Stimulated activated CD4-positive, alpha-beta T cell treated with anti-CD3 and anti-CD28 coated beads, Interleukin-4, amount 100 ng/mL, for 48 hours (primary cell): ENCODE data around the gene EVA1A.

ENCODE experiments used
- DNase-seq, 2 donors: peaks; one replicate each; pipeline ENCODE4 v3.0.0-alpha.2; 2020; ENCODE audit warnings: low read depth in 2 of 2

Gene EVA1A

DNA sequence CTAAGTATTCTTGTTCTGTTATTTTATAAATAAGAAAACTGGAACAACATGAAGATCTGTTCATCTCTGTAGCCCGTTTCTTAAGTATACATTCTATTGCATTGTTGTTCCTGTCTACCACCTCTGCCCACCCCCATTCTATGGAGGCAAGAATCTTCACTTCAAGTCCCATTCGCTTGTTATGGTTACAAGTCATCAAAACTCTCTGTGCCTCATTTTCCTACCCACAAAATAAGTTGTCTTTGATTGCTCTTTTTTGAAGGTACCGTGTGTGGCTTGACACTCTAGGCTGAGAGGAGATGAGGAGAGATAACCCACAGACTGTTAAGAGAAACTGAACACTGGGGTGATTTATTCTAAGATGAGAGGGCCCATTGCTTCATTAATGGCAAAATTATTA lies 2.9 kb upstream of the EVA1A start:
- no peak for DNase-seq

DNA sequence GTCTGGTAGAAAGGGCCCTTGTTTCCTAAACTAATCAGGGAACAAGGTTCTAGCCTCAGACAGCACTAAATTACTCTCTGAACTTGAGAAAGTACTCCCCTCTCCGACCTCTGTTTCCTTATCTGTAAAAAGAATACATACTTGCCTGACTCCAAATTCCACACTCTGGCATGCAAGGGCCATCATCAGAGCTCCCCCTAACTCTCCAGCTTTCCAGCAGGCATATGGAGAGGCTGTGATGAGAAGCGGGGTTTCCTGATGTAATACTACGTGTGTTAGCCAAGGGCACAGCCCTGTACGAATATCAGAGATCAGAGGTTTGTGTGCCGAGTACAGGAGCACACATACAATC lies 1.8 kb upstream of the EVA1A start:
- no peak for DNase-seq

DNA sequence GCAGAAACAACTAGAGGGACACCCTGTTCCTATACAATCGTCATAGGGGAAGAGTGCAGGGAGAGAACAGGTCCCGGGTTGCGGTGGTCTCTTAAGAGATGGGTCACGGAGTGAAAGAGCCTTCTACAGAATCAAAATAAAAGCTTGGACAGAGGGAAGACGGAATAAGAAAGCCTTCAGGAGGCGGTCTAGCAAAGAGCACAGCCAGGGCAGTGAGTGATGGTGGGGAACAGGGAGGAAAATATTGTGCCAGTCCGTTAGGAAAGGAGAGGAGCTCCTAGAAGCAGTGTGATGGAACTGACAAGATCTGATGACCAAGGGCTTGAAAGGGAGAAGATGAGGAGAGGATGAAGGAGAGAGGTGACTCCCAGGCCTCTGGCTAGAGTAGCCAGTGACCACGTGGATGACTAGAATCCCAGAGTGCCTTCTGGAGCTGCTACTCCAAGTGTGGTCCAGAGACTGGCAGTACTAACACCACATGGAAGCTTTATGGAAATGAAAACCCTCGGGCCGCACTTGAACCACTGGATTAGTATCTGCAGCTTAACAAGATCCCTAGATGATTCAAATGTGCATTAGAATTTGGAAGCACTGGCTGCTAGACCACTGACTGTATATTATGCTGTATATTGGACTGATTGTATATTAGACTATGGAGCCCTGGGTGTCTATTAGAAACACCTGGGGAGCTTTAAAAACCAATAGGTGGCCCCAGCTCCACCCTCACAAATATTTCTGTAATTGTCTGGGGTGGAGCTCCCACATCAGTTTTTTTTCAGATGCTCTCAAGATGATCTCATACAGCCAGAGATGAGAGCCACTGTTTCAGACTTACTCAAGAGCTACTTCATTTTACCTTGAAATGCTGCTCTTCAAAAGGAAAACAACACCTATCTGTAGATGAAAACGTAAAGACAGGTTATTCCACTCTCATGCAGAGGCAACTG lies 1.1 kb upstream of the EVA1A start:
- no peak for DNase-seq

DNA sequence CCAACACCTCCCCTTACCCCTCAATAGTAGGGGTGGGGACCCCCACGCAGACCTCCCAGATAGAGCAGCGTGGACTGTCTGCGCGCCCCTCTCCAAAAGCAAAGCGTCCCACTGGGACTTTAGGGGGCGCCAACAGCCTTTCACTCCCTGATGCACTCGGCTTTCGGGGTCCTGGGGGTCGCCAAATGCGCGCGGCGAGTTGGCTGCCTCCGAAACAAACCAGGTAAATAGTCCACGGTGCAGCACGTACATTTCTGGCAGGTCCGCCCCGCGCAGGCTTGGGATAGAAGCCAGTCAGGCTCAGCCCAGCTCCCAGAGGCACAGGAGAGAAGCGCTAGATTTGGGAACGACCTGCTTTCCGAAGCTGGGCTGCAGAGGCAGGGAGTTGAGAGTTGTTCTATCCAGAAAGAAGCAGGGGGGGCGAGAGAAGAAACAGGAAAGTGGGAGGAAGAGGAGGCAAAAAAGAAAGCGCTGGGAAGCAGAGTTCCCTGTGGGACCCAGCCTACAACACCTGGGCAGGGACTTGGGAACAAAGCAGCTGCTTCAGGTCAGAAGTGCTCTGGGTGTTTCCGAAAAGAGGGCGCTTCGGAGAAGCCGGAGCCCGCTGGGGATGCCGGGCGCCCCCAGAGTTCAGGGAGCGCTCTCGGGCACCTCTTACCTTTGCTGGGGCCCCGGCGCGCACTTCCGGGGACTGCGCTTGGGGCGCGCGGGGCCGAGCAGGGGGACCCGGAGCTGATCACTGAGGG lies 544 bp downstream of the EVA1A start:
- no peak for DNase-seq

DNA sequence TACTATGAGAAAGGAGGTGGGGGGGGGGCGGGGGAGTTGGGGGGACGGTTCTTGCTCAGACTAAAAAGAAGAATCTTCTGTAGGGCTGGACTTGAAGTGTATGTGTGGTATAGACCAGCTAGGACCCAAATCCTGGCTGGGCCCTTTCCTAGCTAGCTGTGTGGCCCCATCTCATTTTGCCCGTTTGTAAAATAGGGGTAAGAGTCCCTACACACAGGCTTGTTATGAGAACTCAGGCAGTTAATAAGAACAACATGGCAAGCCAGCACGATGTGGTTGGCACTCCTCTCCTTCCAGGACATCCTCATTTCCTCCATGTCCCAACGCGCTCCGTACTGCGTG lies 1.1 kb downstream of the EVA1A start:
- DNase-seq = no peak

DNA sequence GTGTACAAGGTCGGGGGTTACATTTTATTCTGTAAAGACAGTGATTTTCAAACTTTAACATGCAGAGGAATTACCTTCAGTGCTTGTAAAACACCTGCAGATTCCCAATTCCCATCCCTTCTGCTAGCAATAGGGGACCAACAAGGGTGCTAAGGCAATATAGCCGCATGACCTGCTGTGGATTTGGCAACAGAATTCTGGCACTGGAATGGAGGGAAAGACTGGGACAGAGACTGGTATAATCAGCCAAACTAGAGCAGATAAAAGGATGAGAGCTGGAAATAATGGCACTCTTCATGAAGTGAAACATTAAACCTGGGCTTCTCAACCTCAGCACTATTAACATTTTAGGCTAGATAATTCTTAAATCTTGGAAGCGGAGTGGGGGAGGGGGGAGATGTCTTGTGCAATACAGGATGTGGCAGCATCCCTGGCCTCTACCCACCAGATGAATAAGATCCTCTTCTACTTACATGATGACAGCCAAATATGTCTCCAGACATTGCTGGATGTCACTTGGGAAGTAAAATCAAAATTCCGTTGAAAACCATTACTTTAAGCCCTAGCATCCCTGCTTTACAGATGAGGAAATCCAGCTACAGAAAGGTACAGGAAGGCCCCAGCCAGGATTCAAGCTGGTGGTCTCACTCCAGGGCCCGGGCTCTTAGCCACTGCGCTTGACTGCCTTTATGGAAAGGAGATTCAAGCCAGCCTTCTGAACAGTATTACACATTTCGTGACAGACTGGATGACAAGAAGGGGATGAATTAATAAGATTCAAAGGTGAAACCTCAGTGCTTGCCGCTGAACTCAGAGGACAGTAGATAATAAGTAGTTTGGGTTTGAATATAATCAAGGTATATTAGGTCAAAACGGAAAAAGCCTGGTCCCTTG lies 1.7 kb downstream of the EVA1A start:
- DNase-seq = no peak

DNA sequence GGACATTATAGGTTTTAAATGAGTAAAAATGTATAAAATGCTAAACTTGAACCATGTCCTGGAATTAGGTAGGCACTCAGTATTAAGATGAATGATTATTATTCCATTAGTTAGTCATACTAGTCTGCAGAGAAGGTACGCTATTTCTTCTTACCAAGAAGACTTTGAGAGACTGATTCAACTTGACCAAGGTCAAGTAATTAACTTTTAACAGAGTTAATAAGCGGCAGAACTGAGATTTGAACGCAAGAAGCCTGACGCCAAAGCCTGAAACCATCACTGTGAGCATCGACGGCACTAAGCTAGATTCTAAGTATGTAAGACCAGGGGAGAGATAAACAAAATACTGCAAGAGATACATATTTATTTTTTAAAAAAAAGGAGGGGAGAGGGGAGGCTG lies 2.6 kb downstream of the EVA1A start:
- DNase-seq = no peak

DNA sequence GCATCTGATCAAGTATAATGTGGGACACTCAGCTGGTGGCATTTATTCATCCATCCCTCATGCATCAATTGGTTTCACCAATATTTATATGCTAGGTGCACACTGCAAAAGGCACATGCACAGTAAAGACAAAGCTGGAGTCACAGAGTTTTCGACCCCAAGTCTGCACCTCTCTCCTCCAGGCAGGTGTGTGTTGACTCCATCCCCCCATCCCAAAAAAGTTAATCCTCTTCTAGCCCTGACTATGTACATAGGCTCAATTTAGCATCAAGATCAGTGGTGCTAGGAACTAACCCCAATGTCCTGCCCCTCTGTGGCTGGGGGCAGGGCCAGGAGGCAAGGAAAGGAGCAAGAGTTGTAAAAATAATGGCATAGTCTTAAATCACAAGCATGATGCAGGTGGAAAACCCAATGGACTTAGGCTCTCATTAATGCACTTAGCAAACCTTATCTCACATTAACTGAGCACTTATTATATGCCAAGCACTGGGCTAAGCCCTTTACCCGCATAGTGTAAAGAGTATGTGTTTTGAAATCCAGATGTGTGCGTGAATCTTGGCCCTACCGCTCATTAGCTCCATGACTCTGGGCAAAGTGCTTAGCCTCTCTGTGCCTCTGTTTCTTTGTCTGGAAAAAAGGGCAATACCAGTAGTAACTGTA lies 3.1 kb downstream of the EVA1A start:
- DNase-seq = no peak

DNA sequence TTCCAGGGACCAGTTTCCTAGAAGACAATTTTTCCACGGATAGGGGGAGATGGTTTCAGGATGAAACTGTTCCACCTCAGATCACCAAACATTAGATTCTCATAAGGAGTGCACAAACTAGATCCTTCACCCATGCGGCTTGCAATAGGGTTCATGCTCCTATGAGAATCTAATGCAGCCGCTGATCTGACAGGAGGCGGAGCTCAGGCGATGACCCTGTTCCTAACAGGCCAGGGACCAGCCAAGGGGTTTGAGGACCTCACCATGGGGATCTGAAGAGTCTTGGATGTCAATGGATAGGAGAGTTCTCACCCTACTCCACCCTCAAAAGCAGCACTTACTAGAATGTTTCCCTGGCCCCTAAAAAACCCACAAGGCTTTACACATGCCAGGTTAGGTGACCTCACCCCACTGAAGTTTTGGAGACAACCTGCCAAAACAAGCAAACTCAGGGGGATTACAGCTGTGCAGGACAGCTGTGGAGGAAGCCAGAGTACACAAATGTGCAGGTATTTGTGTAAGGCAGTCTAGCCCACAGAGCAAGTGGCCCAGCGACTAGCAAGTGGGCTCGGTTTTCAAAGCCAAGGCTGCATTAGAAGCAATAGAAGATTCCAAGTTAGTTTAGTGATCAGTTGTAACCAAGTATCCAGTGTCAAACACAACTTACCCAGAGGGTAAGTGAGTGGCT lies 3.9 kb downstream of the EVA1A start:
- no peak for DNase-seq

DNA sequence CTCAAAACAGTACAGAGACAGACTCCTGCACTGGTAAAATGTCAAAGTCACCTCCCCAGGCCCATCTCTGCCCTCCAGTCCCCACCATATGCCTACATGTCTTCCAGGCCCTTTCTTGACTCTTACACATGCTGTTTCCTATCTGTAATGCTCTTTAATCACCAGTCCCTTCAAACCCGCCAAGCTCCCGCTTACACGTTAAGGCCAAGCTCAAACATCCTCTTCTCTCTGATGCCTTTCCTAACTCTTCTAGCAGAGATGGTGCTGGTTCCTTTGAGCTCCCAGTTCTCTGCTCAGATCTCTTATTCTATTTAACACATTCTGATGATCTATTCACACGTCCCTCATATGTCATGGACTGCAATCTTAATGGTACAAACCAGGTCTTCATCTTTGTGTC lies 5.0 kb downstream of the EVA1A start:
- no peak for DNase-seq

DNA sequence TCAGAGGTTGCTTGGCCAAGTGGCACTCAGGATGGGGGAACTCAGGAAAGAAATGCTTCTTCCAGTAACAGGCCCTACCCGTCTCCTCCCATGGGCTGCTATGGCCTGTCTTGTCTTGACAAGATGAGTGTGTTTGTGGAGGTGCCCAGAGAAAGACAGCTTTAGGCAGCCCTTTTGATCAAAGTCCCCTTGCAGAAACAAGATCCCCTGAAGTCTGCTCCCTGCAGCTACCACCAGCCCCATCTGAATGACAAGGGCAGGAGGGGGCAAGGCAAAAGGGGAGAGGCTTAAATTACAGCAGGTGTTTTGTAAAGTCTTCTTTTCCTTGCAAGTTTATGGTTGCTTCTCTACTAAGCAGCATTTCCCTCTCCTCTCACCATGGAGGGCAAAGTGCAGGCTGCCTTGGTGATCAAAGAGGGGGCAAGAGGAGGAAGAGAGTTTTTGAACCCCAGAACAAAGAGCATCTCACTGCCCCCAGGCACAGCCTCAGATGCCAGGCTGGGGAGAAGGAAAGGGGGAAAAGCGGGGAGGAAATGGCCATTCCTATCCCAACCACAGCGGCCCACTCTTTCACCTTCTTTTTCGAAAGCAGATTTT lies 6.7 kb downstream of the EVA1A start:
- DNase-seq = no peak

DNA sequence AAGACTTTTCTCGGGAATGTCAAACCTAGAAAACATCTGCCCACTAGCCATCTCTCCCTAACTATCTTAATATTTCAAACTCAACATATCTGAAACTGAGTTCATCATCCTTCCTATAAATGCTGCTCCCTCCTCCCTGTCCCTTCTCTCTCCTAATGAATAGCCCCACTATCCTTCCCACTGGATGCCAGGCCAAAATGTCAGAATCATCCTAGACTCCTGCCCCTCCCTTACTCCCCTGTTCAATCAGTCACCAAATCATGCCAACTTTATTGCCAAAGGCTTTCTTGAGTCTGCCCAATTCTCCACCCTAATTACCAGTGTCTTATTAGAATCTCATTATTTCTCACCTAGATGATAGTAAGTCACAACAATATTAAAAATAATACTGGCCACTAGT lies 8.5 kb downstream of the EVA1A start:
- no peak for DNase-seq

DNA sequence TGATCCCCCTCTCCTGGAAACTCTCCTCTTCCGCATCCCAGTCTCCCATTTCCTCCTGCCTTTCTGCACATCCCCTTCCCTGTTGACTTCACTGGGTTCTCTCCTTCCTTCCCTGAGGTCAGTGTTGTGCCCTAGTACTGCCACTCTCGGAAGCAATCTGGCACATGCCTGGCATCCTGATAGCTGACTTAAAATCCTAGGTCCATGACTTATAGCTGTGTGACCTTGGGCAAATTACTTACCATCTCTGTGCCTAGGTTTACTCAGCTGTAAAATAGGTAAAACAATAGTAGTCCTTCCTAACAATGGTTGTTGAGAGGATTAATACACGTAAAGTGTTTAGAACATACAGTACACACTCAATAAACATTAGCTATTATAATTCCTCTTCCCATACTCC lies 9.3 kb downstream of the EVA1A start:
- no peak for DNase-seq

DNA sequence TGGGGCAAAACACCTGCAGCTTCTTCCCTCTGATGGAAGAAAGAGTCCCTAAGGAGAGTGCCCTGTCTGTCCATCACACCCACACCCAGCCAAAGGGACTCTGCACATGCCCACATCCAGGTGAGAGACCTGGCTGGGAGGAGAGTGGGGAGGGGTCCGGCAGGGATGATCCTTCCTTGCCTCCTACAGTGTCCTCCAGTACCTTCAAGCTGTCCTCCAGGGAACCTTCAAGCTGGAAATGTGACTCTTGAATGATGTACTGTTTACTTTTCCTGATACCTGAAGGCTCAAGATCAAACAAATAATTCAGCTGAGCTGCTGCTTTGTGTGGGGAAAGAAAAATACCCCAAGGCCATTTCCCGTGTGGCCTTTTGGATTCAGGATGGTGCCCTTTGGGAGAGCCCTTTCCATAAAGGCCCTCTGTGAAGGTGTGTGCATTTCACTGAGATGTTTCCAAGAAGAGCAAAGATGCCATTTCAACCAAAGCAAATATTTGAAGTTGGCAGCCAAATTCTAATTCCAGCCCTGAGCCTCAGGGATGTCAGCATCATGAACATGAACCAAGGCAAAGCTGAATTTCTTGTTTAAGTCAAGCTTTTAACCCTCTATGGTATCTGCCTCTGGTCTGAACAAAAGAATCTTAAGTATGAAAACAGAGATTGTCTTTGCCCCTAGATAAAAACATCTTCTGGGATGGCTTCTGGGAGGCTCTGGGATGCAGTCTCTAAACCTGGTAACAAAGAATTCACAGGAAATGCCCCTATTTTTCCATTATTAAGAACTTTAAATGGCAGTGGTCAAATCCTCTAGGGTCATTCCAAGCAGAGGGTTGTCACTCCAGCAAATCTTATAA lies 11.1 kb downstream of the EVA1A start:
- DNase-seq = no peak

DNA sequence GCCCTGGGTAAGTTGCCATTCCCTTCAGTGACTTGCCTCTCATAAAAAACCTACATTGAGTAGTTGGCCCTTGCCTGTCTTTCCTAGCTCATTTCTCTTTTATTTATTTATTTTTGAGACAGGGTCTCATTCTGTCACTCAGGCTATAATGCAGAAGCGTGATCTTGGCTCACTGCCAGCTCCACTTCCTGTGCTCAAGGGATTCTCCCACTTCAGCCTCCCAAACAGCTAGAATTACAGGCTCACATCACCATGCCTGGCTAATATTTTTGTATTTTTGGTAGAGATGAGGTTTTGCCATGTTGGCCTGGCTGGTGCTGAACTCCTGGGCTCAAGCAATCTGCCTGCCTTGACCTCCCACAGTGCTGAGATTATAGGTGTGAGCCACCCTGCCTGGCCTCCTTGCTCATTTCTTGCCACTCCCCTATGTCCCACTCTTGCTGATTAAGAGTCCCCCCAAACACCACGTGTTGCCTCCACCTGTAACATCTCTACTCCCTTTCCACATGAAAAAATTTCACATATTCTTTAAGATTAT lies 12.6 kb downstream of the EVA1A start:
- DNase-seq = no peak

DNA sequence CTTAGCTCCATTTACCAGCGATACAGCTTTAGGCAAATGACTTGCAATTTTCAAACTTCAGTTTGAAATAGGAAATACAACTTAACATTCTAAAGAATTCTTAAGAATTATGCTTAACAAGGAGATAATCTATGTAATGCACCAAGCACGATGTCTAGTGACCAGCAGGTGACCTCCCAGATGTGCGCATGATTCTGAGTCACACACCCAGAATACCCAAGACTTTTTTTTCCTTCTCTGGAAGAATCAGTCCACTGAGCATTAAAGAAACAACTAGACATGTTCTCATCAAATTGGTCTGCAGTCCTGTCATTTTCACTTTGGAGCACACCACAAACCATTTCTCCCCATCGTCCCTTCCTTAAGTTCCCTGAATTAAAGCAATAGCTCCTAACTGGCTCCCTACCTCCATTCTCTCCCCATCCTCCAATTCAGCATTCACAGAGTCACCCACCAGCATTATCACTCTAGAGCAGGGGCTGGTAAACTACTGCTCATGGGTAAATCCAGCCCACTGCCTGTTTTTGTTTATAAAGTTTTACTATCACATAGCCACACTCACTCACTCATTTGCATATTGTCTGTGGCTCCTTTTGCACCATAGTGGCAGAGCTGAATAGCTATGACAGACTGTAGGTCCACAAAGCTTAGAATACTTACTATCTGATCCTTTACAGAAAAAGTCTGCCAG lies 13.2 kb downstream of the EVA1A start:
- no peak for DNase-seq

DNA sequence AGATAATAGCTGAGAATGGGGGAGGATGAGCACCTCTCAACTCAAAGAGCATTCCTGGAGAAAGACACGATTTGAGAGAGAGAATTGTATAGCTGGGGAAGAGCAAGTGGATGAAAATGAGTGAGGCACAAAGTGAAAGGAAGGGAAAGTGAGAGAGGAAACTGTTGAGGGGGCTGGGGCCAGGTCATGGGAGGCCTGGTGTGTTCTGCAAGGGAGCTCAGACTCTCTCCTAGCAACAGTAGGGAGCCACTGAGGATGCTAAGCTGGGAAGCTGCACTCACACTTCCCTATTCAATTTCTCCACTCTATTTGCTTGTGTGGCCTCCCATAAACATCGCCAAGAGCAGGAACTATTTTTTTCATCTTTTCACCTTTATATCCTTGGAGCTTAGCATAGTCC lies 14.8 kb downstream of the EVA1A start:
- no peak for DNase-seq

DNA sequence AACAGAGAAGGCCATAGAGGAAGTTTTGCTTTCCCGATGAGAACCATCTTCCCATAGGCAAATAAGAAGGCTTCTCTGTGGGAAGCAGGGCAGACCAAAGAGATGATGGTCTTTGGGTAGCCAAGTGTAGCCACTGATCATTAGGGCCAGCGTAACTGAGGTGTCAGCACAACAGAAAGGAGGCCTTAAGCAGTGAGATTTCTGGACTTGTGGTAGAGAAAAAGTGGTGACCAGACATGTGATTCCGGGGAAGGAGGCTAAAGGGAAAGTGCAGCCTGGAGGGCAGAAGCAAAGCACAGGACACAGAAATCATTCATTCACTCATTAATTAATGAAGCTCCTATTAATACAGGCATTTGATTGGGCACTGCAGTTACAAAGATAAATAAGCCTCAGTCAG lies 15.4 kb downstream of the EVA1A start:
- DNase-seq = no peak

DNA sequence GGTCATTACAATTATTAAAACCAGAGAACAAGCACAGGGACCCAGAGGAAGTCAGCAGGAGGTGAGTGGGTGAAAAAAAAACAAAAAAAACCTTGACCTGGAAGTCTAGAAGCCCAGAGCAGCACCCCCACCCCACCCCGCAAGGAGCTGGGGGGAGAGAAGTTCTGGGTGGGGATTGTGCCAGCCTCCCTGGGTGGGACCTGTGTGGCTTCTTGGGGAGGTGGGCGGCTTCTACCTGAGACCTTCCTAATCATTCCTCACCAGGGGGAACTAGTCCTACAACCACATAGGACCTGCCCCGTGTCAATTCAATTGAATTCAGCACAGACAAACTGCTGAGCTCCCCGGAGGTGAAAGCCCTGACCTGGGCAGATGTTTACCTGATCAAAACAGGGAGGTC lies 17.3 kb downstream of the EVA1A start:
- no peak for DNase-seq
